ENCODE measurements around the gene AIFM2. TPM values are rescaled to one million over a fixed set of nuclear protein-coding genes. Genes with fewer than 3 reads are reported as not detected.
"Not testable (repeated sequence)": the region's sequence is repeated elsewhere in the genome, so short reads cannot be mapped to it uniquely, and the experiment has no call there.

Gene AIFM2
- total and polyA plus RNA-seq, 4 donors, result 5.0 to 20.3 (median 9.7) TPM

- Histone ChIP-seq H3K27ac (ENCODE audit: low read depth in 1 of 2, low read length in 2 of 2) (no peak overlapping the region), H3K4me1 (ENCODE audit: control insufficient read depth in 4 of 4, insufficient read depth in 4 of 4, low read length in 3 of 4) (peaks cover 0 to 10% (median 3%) of the 10 kb centered on the region in 4 donors), H3K27me3 (ENCODE audit: control insufficient read depth in 4 of 4, insufficient read depth in 4 of 4, low read length in 3 of 4) (no peaks in the 10 kb centered on the region), H3K9me3 (ENCODE audit: control insufficient read depth in 4 of 4, low read length in 3 of 4) (no peaks in the 10 kb centered on the region), H3K36me3 (ENCODE audit: control insufficient read depth in 4 of 4, insufficient read depth in 3 of 4, low read depth in 1 of 4, low read length in 3 of 4) (peaks cover 3 to 30% (median 11%) of the 10 kb centered on the region in 4 donors), H3K9ac (ENCODE audit: low read depth in 1 of 2, low read length in 2 of 2) (no peak overlapping the region), H3K4me3 (ENCODE audit: low read depth in 1 of 3, low read length in 3 of 3) (no peak overlapping the region)
- TF ChIP-seq GABPA (IDR thresholded peaks at IDR 0.05 in 1 of 2, conservative IDR thresholded peaks at IDR 0.05 in 1 of 2) (no peak), HNF4G (IDR thresholded peaks at IDR 0.05) (no peak), RAD21 (IDR thresholded peaks at IDR 0.05) (no peak), MAX (IDR thresholded peaks at IDR 0.05) (no peak), FOXA2 (IDR thresholded peaks at IDR 0.05) (no peak), RXRA (IDR thresholded peaks at IDR 0.05) (no peak), EGR1 (IDR thresholded peaks at IDR 0.05; ENCODE audit: low read depth in 2 of 2) (no peak), HNF4A (conservative IDR thresholded peaks at IDR 0.05) (no peak), CTCF (IDR thresholded peaks at IDR 0.05; ENCODE audit: low read depth, low read length, missing input control) (no peak), FOXA1 (IDR thresholded peaks at IDR 0.05) (no peak), YY1 (IDR thresholded peaks at IDR 0.05) (no peak), SP1 (IDR thresholded peaks at IDR 0.05) (no peak), NR2F2 (IDR thresholded peaks at IDR 0.05) (no peak), JUND (IDR thresholded peaks at IDR 0.05) (no peak)
- TF ChIP-seq, protein P1, sequence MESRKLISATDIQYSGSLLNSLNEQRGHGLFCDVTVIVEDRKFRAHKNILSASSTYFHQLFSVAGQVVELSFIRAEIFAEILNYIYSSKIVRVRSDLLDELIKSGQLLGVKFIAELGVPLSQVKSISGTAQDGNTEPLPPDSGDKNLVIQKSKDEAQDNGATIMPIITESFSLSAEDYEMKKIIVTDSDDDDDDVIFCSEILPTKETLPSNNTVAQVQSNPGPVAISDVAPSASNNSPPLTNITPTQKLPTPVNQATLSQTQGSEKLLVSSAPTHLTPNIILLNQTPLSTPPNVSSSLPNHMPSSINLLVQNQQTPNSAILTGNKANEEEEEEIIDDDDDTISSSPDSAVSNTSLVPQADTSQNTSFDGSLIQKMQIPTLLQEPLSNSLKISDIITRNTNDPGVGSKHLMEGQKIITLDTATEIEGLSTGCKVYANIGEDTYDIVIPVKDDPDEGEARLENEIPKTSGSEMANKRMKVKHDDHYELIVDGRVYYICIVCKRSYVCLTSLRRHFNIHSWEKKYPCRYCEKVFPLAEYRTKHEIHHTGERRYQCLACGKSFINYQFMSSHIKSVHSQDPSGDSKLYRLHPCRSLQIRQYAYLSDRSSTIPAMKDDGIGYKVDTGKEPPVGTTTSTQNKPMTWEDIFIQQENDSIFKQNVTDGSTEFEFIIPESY (IDR thresholded peaks at IDR 0.05), result no peak
- TF ChIP-seq, protein P2, sequence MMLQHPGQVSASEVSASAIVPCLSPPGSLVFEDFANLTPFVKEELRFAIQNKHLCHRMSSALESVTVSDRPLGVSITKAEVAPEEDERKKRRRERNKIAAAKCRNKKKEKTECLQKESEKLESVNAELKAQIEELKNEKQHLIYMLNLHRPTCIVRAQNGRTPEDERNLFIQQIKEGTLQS (IDR thresholded peaks at IDR 0.05), result no peak
- no peak for DNase-seq (ENCODE audit: low spot score)
- 92% methylated on average over 1 of the region's 2 CpGs for WGBS
These were observed 29.7 kb upstream of the AIFM2 start for GRCh38 chr10:70162151-70162891.

- H3K36me3 ChIP-seq (ENCODE audit: control insufficient read depth in 4 of 4, insufficient read depth in 3 of 4, low read depth in 1 of 4, low read length in 3 of 4), result peaks cover 10 to 38% (median 18%) of the 10 kb centered on the region in 4 donors
These were observed 28.2 kb upstream of the AIFM2 start for GRCh38 chr10:70160798-70161197.

DNA sequence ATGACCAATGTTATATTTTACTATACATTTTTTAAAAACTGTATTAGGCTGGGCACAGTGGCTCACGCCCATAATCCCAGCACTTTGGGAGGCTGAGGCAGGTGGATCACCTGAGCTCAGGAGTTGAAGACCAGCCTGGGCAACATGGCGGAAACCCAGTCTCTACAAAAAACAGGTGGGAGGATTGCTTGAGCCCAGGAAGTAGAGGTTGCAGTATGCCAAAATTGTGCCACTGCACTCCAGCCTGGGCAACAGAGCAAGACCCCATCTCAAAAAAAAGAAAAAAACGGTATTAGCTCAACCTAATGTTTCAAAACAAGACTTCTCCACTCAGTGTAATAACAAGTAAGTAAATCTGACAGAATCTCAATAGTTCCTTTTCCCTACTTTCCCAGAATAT is 26.7 kb upstream of the AIFM2 start:
- WGBS, result 59% methylated on average over 3 of the region's 3 CpGs
- H3K27ac ChIP-seq (ENCODE audit: low read depth in 1 of 2, low read length in 2 of 2); H3K27me3 ChIP-seq (ENCODE audit: control insufficient read depth in 4 of 4, insufficient read depth in 4 of 4, low read length in 3 of 4); H3K9me3 ChIP-seq (ENCODE audit: control insufficient read depth in 4 of 4, low read length in 3 of 4); H3K4me3 ChIP-seq (ENCODE audit: low read depth in 1 of 3, low read length in 3 of 3); H3K9ac ChIP-seq (ENCODE audit: low read depth in 1 of 2, low read length in 2 of 2); DNase-seq (ENCODE audit: low spot score): not testable (repeated sequence)
- Histone ChIP-seq H3K36me3 (ENCODE audit: control insufficient read depth in 4 of 4, insufficient read depth in 3 of 4, low read depth in 1 of 4, low read length in 3 of 4) (peaks cover 10 to 35% (median 20%) of the 10 kb centered on the region in 4 donors), H3K4me1 (ENCODE audit: control insufficient read depth in 4 of 4, insufficient read depth in 4 of 4, low read length in 3 of 4) (peaks cover 6 to 27% (median 17%) of the 10 kb centered on the region in 4 donors)

More at GRCh38 chr10:70160798-70161197, 28.2 kb upstream of the AIFM2 start:
- Histone ChIP-seq H3K9ac (ENCODE audit: low read depth in 1 of 2, low read length in 2 of 2) (no peak overlapping the region), H3K27ac (ENCODE audit: low read depth in 1 of 2, low read length in 2 of 2) (no peak overlapping the region), H3K4me1 (ENCODE audit: control insufficient read depth in 4 of 4, insufficient read depth in 4 of 4, low read length in 3 of 4) (peaks cover 2 to 14% (median 5%) of the 10 kb centered on the region in 4 donors), H3K4me3 (ENCODE audit: low read depth in 1 of 3, low read length in 3 of 3) (no peak overlapping the region), H3K9me3 (ENCODE audit: control insufficient read depth in 4 of 4, low read length in 3 of 4) (no peaks in the 10 kb centered on the region), H3K27me3 (ENCODE audit: control insufficient read depth in 4 of 4, insufficient read depth in 4 of 4, low read length in 3 of 4) (no peaks in the 10 kb centered on the region)
- DNase-seq (ENCODE audit: low spot score), result no peak
- 29% methylated on average over 1 of the region's 1 CpG for WGBS
- TF ChIP-seq GABPA (IDR thresholded peaks at IDR 0.05 in 1 of 2, conservative IDR thresholded peaks at IDR 0.05 in 1 of 2) (no peak), RXRA (IDR thresholded peaks at IDR 0.05) (no peak), RAD21 (IDR thresholded peaks at IDR 0.05) (no peak), TAF1 (conservative IDR thresholded peaks at IDR 0.05) (no peak), EGR1 (IDR thresholded peaks at IDR 0.05; ENCODE audit: low read depth in 2 of 2) (no peak), JUND (IDR thresholded peaks at IDR 0.05) (no peak), YY1 (IDR thresholded peaks at IDR 0.05) (no peak), HNF4G (IDR thresholded peaks at IDR 0.05) (no peak)

All from liver (tissue), 9 donors.